NCI-H2227 (cell line): ENCODE data around the gene MROH9.
"Not testable (repeated sequence)": the region's sequence is repeated elsewhere in the genome, so short reads cannot be mapped to it uniquely, and the experiment has no call there.

Source experiments
- DNase-seq: peaks from one replicate; lab custom pipeline; 2025; ENCODE audit not compliant: unreplicated experiment; lab: John Stamatoyannopoulos, UW

MROH9 gene

DNA sequence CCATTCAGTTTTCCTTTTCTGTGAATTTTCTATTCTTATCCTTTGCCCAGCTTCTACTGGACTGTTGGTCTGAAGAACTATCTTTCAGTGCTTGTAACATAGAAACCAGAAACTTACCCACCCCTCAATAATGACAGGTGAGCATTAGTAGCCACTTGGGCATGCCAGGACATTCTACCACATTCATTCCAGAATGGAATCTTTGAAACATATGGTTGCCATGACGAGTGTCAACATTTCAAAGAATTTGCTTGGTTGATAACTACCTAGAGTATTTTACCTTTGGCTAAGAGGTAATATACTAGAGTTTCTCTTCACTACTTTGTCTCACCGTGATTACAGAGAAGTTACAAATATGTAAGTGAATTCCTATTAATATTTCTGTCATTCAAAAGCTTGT is at the start of gene MROH9:
TSS of gene MROH9 (plus strand) at position 304 of the 400 bp plus-strand sequence. CDS start 10,023 bp downstream, outside the sequence.
- DNase-seq = no peak

- DNase-seq = no peak
These were observed 49.8 kb upstream of the MROH9 start for GRCh38 chr1:170885551-170885950.

DNA sequence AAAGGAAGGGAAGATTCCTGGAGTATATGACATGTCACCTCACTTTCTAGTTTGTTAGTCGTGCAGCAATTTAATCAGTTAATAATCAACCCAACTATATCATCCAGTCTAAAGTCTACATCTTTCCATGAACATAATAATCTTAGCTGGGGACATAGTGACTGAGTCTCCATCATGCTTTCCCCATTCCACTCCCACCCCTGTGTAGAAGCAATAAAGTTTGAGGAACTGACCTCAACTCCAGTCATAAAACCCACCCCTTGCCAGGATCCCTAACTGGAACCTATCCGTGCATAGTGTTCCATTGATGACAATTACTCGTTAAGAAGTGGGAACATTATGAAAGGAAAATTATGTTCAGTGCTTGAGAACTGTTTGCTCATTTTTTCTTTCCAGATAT is 48.9 kb upstream of the MROH9 start:
- no peak for DNase-seq

DNA sequence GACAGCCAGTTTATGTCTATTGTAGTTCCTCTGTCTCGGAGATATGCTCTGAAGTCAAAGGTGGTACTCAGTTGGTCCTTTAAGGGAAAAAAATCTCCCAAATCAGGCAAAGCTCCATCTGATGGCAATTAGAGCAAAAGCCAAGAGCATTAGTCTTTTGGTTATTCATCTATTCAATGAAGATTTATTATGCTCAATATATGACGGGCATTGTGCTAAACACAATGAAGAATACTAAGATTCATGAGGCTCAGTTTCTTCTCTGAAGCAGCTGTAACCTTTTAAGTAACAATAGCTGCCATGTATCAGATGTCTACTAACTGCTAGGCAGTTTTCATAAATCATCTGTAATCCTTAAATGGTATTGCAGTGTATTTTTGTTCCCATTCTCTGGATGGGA is 47.6 kb upstream of the MROH9 start:
- no peak for DNase-seq

DNA sequence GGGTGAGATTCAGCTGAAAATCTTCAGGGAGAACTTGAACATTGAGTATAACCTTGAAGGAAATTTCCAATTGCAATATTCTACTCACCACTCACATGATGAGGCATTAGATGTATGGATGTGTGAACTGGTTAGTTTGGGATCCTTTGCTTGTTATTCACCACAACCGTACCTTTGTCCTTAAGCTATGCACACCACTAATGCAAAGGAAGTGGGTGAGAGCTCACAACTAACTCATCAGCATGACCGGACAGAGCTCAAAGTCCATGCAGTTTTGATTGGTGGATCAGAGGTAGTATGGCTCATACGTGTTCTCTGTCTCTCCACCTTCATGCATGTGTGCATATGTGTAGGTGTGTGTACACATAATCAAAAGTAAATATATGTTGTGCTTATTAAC is 43.5 kb upstream of the MROH9 start:
- no peak for DNase-seq

GRCh38 chr1:170893655-170894297 is 41.6 kb upstream of the MROH9 start:
- DNase-seq = no peak

GRCh38 chr1:170903961-170904360 is 31.4 kb upstream of the MROH9 start:
- DNase-seq = no peak

GRCh38 chr1:170908942-170909341 is 26.4 kb upstream of the MROH9 start:
- no peak for DNase-seq

DNA sequence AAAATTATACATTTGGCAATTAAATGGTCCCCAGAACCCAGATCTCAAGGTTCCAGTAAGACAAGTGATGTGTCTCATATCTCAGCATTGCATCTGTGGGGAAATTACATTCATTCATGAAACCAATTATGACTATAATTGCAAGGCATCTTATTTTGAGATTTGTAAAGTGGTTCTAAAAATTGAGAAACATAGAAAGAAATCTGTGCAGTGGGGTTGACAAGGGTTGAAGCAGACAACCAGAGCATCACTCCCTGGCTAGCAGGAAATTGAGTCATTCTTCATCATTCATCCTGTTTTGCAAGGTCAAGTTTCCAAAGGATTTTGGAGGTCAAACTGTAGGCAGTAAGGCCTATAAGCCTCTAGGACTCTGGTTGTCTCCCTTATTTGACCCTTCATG is 25.1 kb upstream of the MROH9 start:
- no peak for DNase-seq

GRCh38 chr1:170917373-170917772 is 18.0 kb upstream of the MROH9 start:
- DNase-seq = no peak

- not testable (repeated sequence) for DNase-seq
These were observed 10.7 kb upstream of the MROH9 start for GRCh38 chr1:170924656-170925055.

GRCh38 chr1:170927955-170928840 is 7.1 kb upstream of the MROH9 start:
- DNase-seq = no peak

- no peak for DNase-seq
These were observed 5.9 kb upstream of the MROH9 start for GRCh38 chr1:170929412-170929834.

DNA sequence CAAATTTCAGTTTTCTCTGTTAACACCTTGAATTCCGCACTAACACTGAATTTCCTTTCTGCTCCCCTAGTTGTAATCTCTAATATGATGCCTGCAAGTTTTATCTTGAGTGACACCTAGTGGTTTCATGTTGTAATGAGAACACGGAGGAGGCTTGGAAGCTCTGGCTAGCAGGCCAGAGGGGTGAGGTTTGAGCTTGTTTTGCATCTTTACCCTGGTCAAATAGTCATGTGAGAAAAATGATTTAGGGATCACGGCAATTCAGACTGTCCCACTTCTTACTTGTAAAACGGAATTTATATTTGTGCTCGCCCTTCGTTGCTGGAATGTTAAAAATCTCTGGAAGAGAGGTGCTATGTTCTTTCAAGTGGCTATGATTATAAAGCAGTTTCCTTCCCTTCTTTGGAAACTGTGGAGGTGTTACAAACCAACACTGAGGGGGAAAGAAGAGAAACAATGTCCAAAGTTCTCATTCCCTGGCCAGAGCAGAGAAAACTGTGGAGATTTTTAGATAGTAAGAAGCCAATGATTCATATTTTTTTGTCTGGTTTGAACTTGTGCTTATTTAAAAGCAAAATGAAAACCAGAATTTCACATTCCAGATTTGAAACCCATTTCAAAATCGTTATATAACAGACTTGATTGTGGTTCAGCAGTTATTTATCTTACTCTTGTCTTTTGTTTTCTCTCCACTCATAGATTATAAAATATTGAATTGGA is 5.3 kb upstream of the MROH9 start:
- peak; percentile 70 for DNase-seq

- DNase-seq = no peak
These were observed 3.7 kb upstream of the MROH9 start for GRCh38 chr1:170931650-170932049.

GRCh38 chr1:170932236-170932635 is 3.1 kb upstream of the MROH9 start:
- DNase-seq = no peak

DNA sequence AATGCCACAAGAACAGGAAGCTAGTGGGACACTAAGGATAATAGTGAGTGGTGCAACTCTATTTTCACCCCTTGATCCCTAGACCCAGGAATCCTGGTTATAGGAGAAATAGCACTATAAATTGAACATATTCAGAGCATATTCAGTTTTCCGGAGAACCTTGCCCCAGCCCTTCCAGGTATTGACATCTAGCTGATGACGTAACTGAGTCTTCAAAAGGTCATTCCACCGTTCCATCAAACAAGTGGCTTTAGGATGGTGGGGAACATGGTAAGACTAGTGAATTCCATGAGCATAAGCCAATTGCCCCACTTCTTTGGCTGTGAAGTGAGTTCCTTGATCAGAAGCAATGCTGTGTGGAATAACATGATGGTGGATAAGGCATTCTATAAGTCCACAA is 2.9 kb downstream of the MROH9 start:
- DNase-seq = no peak

GRCh38 chr1:170939476-170939875 is 4.1 kb downstream of the MROH9 start:
- DNase-seq = no peak

DNA sequence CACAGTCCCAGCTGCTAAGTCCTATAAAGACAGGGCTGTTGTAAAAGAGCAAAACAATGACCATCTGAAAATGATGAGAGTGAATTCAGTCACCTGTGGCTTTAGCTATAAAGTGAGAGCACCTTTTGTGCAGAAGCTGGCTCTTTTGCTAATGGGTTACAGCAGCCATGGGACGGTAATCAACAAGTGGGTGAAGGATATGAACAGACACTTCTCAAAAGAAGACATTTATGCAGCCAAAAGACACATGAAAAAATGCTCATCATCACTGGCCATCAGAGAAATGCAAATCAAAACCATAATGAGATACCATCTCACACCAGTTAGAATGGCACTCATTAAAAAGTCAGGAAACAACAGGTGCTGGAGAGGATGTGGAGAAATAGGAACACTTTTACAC is 16.4 kb downstream of the MROH9 start:
- not testable (repeated sequence) for DNase-seq

DNA sequence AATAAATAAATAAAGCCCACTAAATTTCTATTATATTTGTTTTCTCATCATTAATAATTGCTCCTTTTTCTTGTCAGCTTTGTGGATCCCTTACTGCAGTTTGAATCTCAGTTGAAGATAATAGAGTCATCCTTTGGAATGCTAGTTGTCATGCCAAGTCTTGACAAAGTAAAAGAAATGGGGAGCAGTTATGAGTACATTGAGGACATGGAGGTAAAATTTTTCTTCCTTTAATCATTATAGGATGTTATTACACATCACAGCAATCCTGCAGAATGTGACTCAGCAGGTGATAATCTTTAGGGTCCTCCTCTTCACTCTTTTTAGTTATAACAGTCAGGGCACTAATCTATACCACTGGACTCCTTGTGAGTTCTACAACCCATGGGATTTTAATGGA is 24.1 kb downstream of the MROH9 start:
- no peak for DNase-seq

DNA sequence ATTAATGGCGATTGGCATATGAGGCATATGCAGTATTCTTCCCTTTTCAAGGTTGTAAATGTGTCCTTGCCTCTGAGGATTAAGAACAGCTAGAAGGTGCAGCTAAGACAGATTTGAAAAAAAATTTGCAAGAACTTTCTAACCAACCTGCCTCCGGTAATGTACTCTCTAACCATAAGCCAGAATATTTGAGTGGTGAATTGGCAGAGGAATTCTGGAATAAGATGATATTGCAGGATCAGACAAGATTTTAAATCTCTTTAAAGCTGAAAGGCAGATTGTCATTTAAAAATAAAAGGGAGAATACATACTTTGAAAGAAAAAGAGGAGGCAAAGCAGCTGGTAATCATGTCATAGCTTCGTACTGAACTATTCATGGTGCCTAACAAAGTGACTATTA is 29.2 kb downstream of the MROH9 start:
- DNase-seq = no peak
